GM12872 (cell line): Measurements from ENCODE around the gene AQP3.

Source experiments
- TF ChIP-seq, protein P1 (sequence below): IDR thresholded peaks from 3 replicates; pipeline ENCODE4 v1.5.1; 2011; ENCODE audit warnings: low read depth, mild to moderate bottlenecking, low read length, moderate library complexity; ENCODE audit not compliant: insufficient read depth

AQP3 gene

DNA sequence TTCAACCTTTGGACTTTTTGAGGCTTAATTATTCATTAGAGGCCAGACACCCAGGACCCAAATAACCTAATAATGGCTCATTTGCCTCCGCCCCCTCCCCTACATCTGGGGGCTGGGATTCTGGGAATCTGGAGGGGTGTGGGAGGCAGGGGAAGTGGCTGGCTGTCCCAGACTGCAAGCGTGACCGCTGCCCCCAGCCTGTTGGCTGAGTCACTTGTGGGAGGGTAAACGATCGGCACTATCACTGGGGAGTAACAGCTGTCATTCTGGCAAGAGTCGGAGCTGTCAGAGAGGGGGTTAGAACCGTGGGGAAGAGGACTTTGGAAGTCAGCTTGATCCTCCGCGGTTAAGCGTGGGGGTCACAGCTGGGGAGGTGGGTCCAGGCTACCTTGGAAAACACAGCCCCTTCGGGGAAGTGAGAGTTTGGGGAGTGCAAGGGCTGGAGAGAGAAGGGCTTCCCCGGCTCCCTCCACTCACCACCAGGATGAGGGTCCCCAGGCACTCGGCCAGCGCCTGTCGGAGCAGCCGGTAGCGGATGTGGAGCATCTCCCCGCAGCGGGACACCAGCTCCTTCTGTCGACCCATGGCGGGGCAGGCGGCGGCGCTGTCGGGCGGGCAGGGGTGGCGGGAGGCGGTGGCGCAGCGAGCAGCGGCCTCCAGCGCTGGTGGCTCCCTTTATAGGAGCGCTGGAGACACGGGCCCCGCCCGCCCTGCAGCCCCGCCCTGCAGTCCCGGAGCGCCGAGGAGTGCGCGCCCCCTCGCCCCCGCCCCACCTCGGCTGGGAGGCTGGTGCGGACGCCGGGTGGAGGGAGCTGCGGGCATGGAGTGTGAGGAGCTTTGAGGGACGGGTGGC, at the start of gene AQP3:
Gene AQP3, minus strand, starts transcription at position 648 of the 853 bp plus-strand sequence. Its CDS starts 63 bp downstream, at position 585.
- TF ChIP-seq, protein P1, sequence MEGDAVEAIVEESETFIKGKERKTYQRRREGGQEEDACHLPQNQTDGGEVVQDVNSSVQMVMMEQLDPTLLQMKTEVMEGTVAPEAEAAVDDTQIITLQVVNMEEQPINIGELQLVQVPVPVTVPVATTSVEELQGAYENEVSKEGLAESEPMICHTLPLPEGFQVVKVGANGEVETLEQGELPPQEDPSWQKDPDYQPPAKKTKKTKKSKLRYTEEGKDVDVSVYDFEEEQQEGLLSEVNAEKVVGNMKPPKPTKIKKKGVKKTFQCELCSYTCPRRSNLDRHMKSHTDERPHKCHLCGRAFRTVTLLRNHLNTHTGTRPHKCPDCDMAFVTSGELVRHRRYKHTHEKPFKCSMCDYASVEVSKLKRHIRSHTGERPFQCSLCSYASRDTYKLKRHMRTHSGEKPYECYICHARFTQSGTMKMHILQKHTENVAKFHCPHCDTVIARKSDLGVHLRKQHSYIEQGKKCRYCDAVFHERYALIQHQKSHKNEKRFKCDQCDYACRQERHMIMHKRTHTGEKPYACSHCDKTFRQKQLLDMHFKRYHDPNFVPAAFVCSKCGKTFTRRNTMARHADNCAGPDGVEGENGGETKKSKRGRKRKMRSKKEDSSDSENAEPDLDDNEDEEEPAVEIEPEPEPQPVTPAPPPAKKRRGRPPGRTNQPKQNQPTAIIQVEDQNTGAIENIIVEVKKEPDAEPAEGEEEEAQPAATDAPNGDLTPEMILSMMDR: peak; percentile 27; the same call in 1 of the 3 replicates

DNA sequence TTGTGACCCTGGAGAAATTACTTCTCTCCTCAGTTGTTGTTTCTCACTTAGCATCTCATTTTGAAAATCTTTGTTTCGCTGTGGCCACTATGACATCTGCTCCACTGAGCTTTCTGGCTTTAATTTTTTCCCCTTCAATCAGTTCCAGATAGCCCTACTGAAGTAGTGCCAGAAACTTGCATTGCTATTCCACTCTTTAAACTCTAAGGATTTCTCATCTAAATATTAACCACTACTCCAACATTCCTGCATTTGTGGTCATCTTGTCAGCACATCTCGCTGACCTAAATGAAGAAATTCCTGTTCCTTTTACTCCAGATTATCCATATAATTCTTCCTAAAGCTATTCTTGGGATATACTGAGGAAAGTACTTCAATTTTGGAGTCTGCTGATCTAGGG, 41.7 kb upstream of the AQP3 start:
- TF ChIP-seq, protein P1: no peak

GRCh38 chr9:33480976-33481375, 33.6 kb upstream of the AQP3 start:
- TF ChIP-seq, protein P1: no peak

DNA sequence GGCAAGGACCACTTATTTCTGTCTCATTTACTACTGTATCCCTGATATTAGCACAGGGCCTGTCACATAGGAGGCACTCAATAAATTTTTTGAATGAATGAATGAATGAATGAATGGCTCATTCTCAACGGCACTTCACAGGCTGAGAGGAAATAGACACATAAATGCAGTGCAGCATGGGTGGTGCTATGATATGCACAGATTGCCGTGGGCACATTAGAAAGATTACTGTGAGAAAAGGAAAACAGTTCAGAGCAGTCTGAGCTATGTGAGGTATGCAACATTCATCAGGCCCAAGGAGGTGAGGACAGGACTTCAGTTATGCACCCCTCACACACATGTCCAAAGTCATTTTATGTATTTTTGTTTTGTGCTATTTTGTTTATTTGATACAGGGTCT, 32.7 kb upstream of the AQP3 start:
- TF ChIP-seq, protein P1: no peak

DNA sequence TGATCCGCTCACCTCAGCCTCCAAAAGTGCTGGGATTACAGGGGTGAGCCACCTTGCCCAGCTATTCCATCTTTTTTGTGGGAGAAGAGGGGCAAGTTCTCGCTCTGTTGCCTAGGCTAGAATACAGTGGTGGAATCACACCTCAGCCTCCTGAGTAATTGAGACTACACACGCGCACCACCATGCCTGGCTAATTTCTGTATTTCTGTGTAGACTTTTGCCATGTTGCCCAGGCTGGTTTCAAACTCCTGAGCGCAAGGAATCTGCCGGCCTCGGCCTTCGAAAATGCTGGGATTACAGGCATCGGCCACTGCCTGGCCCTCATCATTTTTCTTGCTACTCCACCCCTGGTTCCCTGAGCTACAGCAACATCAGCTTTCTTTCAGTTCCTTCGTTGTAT, 29.1 kb upstream of the AQP3 start:
- TF ChIP-seq, protein P1: no peak

- TF ChIP-seq, protein P1: no peak
These were observed 28.0 kb upstream of the AQP3 start for GRCh38 chr9:33475357-33475756.

GRCh38 chr9:33473643-33474352, 26.4 kb upstream of the AQP3 start, which contains the start of gene NOL6:
Gene NOL6, minus strand, starts transcription at chr9:33473924. Its CDS starts 82 bp downstream, at chr9:33473842.
- TF ChIP-seq, protein P1: no peak
